GM12872 (cell line): Measurements from ENCODE around the gene MTUS2.

Source experiments
- TF ChIP-seq, protein P1 (sequence below): IDR thresholded peaks from 3 replicates; pipeline ENCODE4 v1.5.1; 2011; ENCODE audit warnings: low read depth, mild to moderate bottlenecking, low read length, moderate library complexity; ENCODE audit not compliant: insufficient read depth

MTUS2 gene

DNA sequence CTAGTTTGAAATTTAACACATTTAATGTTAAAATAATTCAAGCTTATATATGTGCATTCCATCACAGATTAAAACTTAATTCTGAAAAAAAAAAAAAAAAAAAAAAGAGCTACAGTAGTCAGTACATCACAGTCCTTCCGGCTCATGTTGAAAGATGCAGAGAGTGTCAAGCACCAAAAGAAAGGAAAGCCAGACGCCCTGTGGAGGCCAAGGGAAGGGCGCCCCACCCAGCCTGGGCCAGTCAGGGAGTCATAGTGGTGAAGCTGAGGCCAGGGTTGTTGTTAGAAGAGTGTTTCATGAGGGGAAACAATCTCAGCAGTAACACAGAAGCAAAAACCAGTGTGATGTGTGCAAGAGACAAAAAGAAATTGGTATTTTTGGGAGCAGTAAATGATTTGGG, 375.3 kb downstream of the MTUS2 start:
- TF ChIP-seq, protein P1, sequence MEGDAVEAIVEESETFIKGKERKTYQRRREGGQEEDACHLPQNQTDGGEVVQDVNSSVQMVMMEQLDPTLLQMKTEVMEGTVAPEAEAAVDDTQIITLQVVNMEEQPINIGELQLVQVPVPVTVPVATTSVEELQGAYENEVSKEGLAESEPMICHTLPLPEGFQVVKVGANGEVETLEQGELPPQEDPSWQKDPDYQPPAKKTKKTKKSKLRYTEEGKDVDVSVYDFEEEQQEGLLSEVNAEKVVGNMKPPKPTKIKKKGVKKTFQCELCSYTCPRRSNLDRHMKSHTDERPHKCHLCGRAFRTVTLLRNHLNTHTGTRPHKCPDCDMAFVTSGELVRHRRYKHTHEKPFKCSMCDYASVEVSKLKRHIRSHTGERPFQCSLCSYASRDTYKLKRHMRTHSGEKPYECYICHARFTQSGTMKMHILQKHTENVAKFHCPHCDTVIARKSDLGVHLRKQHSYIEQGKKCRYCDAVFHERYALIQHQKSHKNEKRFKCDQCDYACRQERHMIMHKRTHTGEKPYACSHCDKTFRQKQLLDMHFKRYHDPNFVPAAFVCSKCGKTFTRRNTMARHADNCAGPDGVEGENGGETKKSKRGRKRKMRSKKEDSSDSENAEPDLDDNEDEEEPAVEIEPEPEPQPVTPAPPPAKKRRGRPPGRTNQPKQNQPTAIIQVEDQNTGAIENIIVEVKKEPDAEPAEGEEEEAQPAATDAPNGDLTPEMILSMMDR: no peak

DNA sequence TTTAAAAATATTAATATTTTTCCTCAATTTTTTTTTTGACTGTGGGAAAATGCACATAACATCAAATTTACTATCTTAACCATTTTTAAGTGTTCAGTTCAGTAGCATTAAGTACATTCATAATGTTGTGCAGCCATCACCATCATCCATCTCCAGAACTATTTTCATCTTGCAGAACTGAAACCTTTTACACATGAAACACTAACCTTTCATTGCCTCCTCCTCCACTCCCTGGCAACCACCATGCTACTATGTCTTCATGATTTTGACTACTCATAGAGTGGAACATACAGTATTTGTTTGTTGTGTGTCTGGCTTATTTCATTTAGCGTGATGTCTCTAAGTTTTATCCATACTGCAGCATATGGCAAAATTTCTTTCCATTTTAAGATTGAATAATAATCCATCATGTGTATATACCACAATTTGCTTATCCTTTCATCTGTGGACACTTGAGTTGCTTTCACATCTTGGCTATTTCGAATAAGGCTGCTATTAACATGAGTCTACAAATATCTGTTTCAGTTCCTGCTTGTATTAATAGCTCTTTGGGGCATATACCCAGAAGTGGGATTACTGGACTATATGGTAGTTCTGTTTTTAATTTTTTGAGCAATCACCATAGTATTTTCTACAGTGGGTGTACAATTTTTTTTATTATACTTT, 376.4 kb downstream of the MTUS2 start:
- TF ChIP-seq, protein P1: no peak

- TF ChIP-seq, protein P1: no peak
Measured at GRCh38 chr13:29204651-29205050, 384.5 kb downstream of the MTUS2 start.

- TF ChIP-seq, protein P1: no peak
Measured at GRCh38 chr13:29210676-29211075, 390.5 kb downstream of the MTUS2 start.

- TF ChIP-seq, protein P1: no peak
Measured at GRCh38 chr13:29222458-29222857, 402.3 kb downstream of the MTUS2 start.

- TF ChIP-seq, protein P1: no peak
Measured at GRCh38 chr13:29224206-29224605, 404.1 kb downstream of the MTUS2 start.

DNA sequence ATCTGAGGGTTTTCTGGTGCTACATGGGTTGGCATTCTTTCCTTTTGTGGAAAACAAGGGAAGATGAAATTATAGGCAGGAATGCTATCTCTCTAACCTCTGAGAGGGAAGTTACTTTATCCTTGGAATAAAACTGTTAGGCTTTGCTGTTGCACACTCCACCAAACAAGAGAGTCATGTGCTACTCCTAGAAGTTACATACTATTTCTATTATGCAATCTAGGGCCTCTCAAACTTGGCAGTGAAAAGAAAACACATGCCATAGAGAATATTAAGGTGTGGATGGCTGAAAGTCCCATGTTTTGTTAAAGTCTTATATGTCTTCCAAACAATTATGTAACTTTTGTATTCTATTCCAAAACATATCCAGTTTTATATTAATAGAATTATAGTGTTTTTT, 407.4 kb downstream of the MTUS2 start:
- TF ChIP-seq, protein P1: no peak

DNA sequence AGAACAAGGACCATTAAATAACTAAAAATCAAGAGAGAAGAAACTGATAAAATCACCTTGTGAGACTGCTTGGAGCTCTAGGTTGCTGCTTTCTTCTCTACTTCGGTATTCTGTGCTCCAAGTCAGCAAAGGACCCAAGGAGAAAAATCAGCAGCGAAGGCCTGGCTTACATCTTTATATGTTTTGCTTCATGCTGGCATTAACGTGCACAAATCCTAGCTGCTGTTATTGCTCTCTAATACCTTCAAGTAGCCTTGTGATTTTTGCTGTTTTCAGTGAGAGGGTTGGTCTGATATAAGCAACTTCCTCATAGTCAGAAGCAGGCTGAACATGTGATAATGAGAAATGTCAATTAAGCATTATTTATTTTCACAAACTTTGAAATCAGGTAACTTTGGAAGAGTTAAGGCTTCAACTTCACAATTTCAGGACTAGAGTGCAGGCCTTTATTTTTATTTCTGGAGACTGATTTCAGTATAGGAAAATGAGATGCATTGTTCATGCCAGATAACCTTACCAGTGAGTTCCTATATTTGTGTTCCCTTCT, 410.2 kb downstream of the MTUS2 start:
- TF ChIP-seq, protein P1: no peak
